WTC11 (cell line): ENCODE measurements around the gene PLXDC1. TPM values are rescaled to one million over a fixed set of nuclear protein-coding genes. Genes with fewer than 3 reads are reported as not detected.

ENCODE experiments used
- ATAC-seq: fragments of 200-7000 bp; cut with Tn5 transposase; 2 replicates; pipeline ENCODE4 v1.10.0; 2021; ENCODE audit warnings: mild to moderate bottlenecking, moderate library complexity
- CTCF ChIA-PET: fragments of 300-600 bp; sonication (Branson Sonifier 250); formaldehyde crosslinking; loops from one replicate; lab custom pipeline; 2021; ENCODE audit warnings: antibody characterized with exemption; lab: Charles Lee
- POLR2A ChIA-PET: fragments of 350-600 bp; sonication (Branson Sonifier 250); formaldehyde crosslinking; loops from one replicate; lab custom pipeline; 2021; ENCODE audit warnings: antibody characterized with exemption; lab: Charles Lee
- DNase-seq: peaks from one replicate; pipeline ENCODE4 v3.0.0; 2021; ENCODE audit warnings: low spot score
- H3K27ac Mint-ChIP-seq: 2 replicates; pipeline ENCODE4 v1.8.0; 2021; ENCODE audit warnings: mixed read lengths
- H3K27me3 Mint-ChIP-seq: 2 replicates; pipeline ENCODE4 v1.8.0; 2021; ENCODE audit warnings: low read depth, mild to moderate bottlenecking, moderate library complexity, mixed read lengths
- H3K36me3 Mint-ChIP-seq: 2 replicates; pipeline ENCODE4 v1.8.0; 2021; ENCODE audit warnings: mixed read lengths
- H3K4me1 Mint-ChIP-seq: 2 replicates; pipeline ENCODE4 v1.8.0; 2022; ENCODE audit warnings: mixed read lengths
- H3K4me3 Mint-ChIP-seq: 2 replicates; pipeline ENCODE4 v1.8.0; 2021; ENCODE audit warnings: mild to moderate bottlenecking, moderate library complexity, mixed read lengths
- H3K9me3 Mint-ChIP-seq: 2 replicates; pipeline ENCODE4 v1.8.0; 2021; ENCODE audit warnings: mixed read lengths
- AR ChIP-seq: fragments of 250-450 bp; sonication (Bioruptor Pico); IDR thresholded peaks from 2 replicates; pipeline ENCODE4 v1.9.0; 2021; ENCODE audit warnings: mild to moderate bottlenecking
- FOXK1 ChIP-seq: sonication (generic); formaldehyde crosslinking; IDR thresholded peaks from 2 replicates; pipeline ENCODE4 v1.8.0; 2022; ENCODE audit warnings: mild to moderate bottlenecking, moderate library complexity, missing genetic modification reagents
- FOXP1 ChIP-seq: sonication (generic); formaldehyde crosslinking; IDR thresholded peaks from 2 replicates; pipeline ENCODE4 v1.8.0; 2022; ENCODE audit warnings: missing genetic modification reagents, mild to moderate bottlenecking, moderate library complexity, borderline replicate concordance
- FOXP4 ChIP-seq: sonication (generic); formaldehyde crosslinking; IDR thresholded peaks from 2 replicates; pipeline ENCODE4 v1.8.0; 2022; ENCODE audit warnings: mild to moderate bottlenecking, missing genetic modification reagents
- GABPB1 ChIP-seq: sonication (generic); formaldehyde crosslinking; IDR thresholded peaks from 2 replicates; pipeline ENCODE4 v1.8.1; 2023; ENCODE audit warnings: mild to moderate bottlenecking, missing genetic modification reagents
- IRF1 ChIP-seq: sonication (generic); formaldehyde crosslinking; IDR thresholded peaks from 2 replicates; pipeline ENCODE4 v1.8.0; 2023; ENCODE audit warnings: missing genetic modification reagents
- NFATC4 ChIP-seq: fragments of 250-450 bp; sonication (Bioruptor Pico); IDR thresholded peaks from 2 replicates; pipeline ENCODE4 v1.9.0; 2021; ENCODE audit warnings: mild to moderate bottlenecking
- NFE2L1 ChIP-seq: sonication (generic); formaldehyde crosslinking; IDR thresholded peaks from 2 replicates; pipeline ENCODE4 v1.8.1; 2023; ENCODE audit warnings: missing genetic modification reagents
- NR3C1 ChIP-seq: sonication (generic); formaldehyde crosslinking; conservative IDR thresholded peaks from 2 replicates; pipeline ENCODE4 v1.8.1; 2023; ENCODE audit warnings: low read depth, mild to moderate bottlenecking, missing genetic modification reagents
- SMAD3 ChIP-seq: sonication (generic); formaldehyde crosslinking; IDR thresholded peaks from 2 replicates; pipeline ENCODE4 v1.8.0; 2022; ENCODE audit warnings: missing genetic modification reagents, mild to moderate bottlenecking, borderline replicate concordance
- TEAD4 ChIP-seq: sonication (generic); formaldehyde crosslinking; IDR thresholded peaks from 2 replicates; pipeline ENCODE4 v1.8.0; 2022; ENCODE audit warnings: mild to moderate bottlenecking, missing genetic modification reagents
- TP53 ChIP-seq: sonication (generic); formaldehyde crosslinking; IDR thresholded peaks from 2 replicates; pipeline ENCODE4 v1.8.1; 2023; ENCODE audit warnings: mild to moderate bottlenecking, missing genetic modification reagents
- USF2 ChIP-seq: sonication (generic); formaldehyde crosslinking; IDR thresholded peaks from 2 replicates; pipeline ENCODE4 v1.8.1; 2023; ENCODE audit warnings: mild to moderate bottlenecking, missing genetic modification reagents, moderate library complexity
- ZBTB43 ChIP-seq: sonication (generic); formaldehyde crosslinking; IDR thresholded peaks from 2 replicates; pipeline ENCODE4 v1.8.1; 2023; ENCODE audit warnings: mild to moderate bottlenecking, missing genetic modification reagents
- ZMAT4 ChIP-seq: fragments of 250-450 bp; sonication (Bioruptor Pico); IDR thresholded peaks from 2 replicates; pipeline ENCODE4 v1.9.0; 2021; ENCODE audit warnings: mild to moderate bottlenecking
- ZNF416 ChIP-seq: fragments of 250-450 bp; sonication (Bioruptor Pico); IDR thresholded peaks from 2 replicates; pipeline ENCODE4 v1.9.0; 2021; ENCODE audit warnings: mild to moderate bottlenecking, inconsistent platforms
- ZSCAN18 ChIP-seq: fragments of 250-450 bp; sonication (Bioruptor Pico); IDR thresholded peaks from 2 replicates; pipeline ENCODE4 v2.1.2; 2022; ENCODE audit warnings: mild to moderate bottlenecking, moderate library complexity
- total RNA-seq: library from RNA; stranded (reverse); gene quantifications from 3 replicates; pipeline ENCODE4 v1.2.3, GENCODE V29; 2021

PLXDC1 gene
- total RNA-seq, 1 experiment from 2014 or later, result 5.4 TPM

GRCh38 chr17:39073353-39073752 lies 78.1 kb downstream of the PLXDC1 start (continued):
- TF ChIP-seq USF2 (CRISPR knock-in tag) (no peak), FOXP4 (CRISPR knock-in tag) (no peak), SMAD3 (CRISPR knock-in tag) (no peak), ZSCAN18 (CRISPR knock-in tag) (no peak), FOXP1 (no peak), AR (no peak), NFE2L1 (CRISPR knock-in tag) (no peak)

GRCh38 chr17:39071573-39071972 lies 79.9 kb downstream of the PLXDC1 start:
- CTCF ChIA-PET, result interaction anchor here (0.5 to 2.5 kb wide), 10 partner anchors 10 to 173 kb away, joined by 3 to 15 read pairs (median 4); partner anchors contain the start of gene PLXDC1
- H3K4me1 Mint-ChIP-seq, result peaks cover 8% of the 10 kb centered on the region
- H3K4me3 Mint-ChIP-seq, result no peak overlapping the region
- ATAC-seq, result no peak
- TF ChIP-seq ZMAT4 (CRISPR knock-in tag) (no peak), IRF1 (CRISPR knock-in tag) (no peak), ZNF416 (CRISPR knock-in tag) (no peak), FOXK1 (CRISPR knock-in tag) (no peak), TEAD4 (CRISPR knock-in tag) (no peak), NR3C1 (no peak), TP53 (no peak), GABPB1 (CRISPR knock-in tag) (no peak), ZBTB43 (CRISPR knock-in tag) (no peak), NFATC4 (CRISPR knock-in tag) (no peak)
- TF ChIP-seq, all 79 proteins: peak for 0
- Mint-ChIP-seq H3K36me3 (no peaks in the 10 kb centered on the region), H3K27ac (no peak overlapping the region), H3K27me3 (no peaks in the 10 kb centered on the region), H3K9me3 (no peaks in the 10 kb centered on the region)
- POLR2A ChIA-PET, result interaction anchor here (0.7 kb wide), 1 partner anchor 79 kb away, joined by 3 read pairs; no protein-coding TSS in a partner anchor
- DNase-seq, result no peak
